ENCODE data around the gene PPP1R8. TPM values are rescaled to one million over a fixed set of nuclear protein-coding genes. Genes with fewer than 3 reads are reported as not detected.
"Not testable (repeated sequence)": the region's sequence is repeated elsewhere in the genome, so short reads cannot be mapped to it uniquely, and the experiment has no call there.

Gene PPP1R8
- total RNA-seq, 1 donor from 2014 or later: 65.1 TPM

GRCh38 chr1:27869719-27870085, 39.1 kb downstream of the PPP1R8 start:
- intact Hi-C loops (cut with micrococcal nuclease): loop anchor here (1.0 kb wide), 1 partner anchor 110 kb away; no protein-coding TSS in a partner anchor

- intact Hi-C loops (cut with micrococcal nuclease): not testable (repeated sequence)
Observed at GRCh38 chr1:27871076-27871475, 40.5 kb downstream of the PPP1R8 start.

- intact Hi-C loops (cut with micrococcal nuclease): loop anchor here (1.0 kb wide), 3 partner anchors 87 to 363 kb away; partner anchors contain the start of genes EYA3 and XKR8
Observed at GRCh38 chr1:27872059-27872801, 41.6 kb downstream of the PPP1R8 start, which contains the start of gene THEMIS2. Gene THEMIS2 (plus strand): TSS chr1:27872544. CDS start chr1:27872572, 28 bp downstream.

- intact Hi-C loops (cut with micrococcal nuclease): loop anchor here (1.0 kb wide), 4 partner anchors 14 to 362 kb away; partner anchors contain the start of genes EYA3 and XKR8
Observed at GRCh38 chr1:27872802-27873551, 42.4 kb downstream of the PPP1R8 start.

GRCh38 chr1:27873671-27874384, 43.2 kb downstream of the PPP1R8 start:
- intact Hi-C loops (cut with micrococcal nuclease): loop anchor here (1.0 kb wide), 1 partner anchor 13 kb away; no protein-coding TSS in a partner anchor

- intact Hi-C loops (cut with micrococcal nuclease): no loop called here
Observed at GRCh38 chr1:27876341-27877114, 45.9 kb downstream of the PPP1R8 start.

- intact Hi-C loops (cut with micrococcal nuclease): no loop called here
Observed at GRCh38 chr1:27877115-27877416, 46.5 kb downstream of the PPP1R8 start.

- intact Hi-C loops (cut with micrococcal nuclease): no loop called here
Observed at GRCh38 chr1:27878039-27878438, 47.5 kb downstream of the PPP1R8 start.

- intact Hi-C loops (cut with micrococcal nuclease): no loop called here
Observed at GRCh38 chr1:27878787-27879335, 48.3 kb downstream of the PPP1R8 start.

GRCh38 chr1:27879374-27880082, 48.9 kb downstream of the PPP1R8 start:
- intact Hi-C loops (cut with micrococcal nuclease): no loop called here

- intact Hi-C loops (cut with micrococcal nuclease): no loop called here
Observed at GRCh38 chr1:27882543-27882903, 51.9 kb downstream of the PPP1R8 start.

GRCh38 chr1:27883536-27883935, 53.0 kb downstream of the PPP1R8 start:
- intact Hi-C loops (cut with micrococcal nuclease): no loop called here

GRCh38 chr1:27884006-27884954, 53.7 kb downstream of the PPP1R8 start:
- intact Hi-C loops (cut with micrococcal nuclease): no loop called here

GRCh38 chr1:27885114-27885528, 54.5 kb downstream of the PPP1R8 start:
- intact Hi-C loops (cut with micrococcal nuclease): no loop called here

- intact Hi-C loops (cut with micrococcal nuclease): no loop called here
Observed at GRCh38 chr1:27885621-27886352, 55.2 kb downstream of the PPP1R8 start.

GRCh38 chr1:27886353-27886679, 55.7 kb downstream of the PPP1R8 start:
- intact Hi-C loops (cut with micrococcal nuclease): no loop called here

GRCh38 chr1:27886744-27887143, 56.2 kb downstream of the PPP1R8 start:
- intact Hi-C loops (cut with micrococcal nuclease): loop anchor here (1.0 kb wide), 1 partner anchor 13 kb away; no protein-coding TSS in a partner anchor
